GM12878 (cell line): ENCODE results near the gene RAB24. TPM values are rescaled to one million over a fixed set of nuclear protein-coding genes. Genes with fewer than 3 reads are reported as not detected.

Experiments
- ATAC-seq: fragments of 200-7000 bp; cut with Tn5 transposase; 3 replicates; pipeline ENCODE4 v1.9.1; 2020; ENCODE audit warnings: mild to moderate bottlenecking, moderate library complexity
- BruUV-seq: library from RNA; stranded (reverse); fragments of 400-500 nt; replicated peaks from 2 replicates; lab custom pipeline; 2021; lab: Mats Ljungman, UMichigan
- CTCF ChIA-PET: fragments of 300-600 bp; sonication (Branson Sonifier 250); formaldehyde crosslinking; extraction: SDS; loops from one replicate; lab custom pipeline; 2021; ENCODE audit warnings: inconsistent platforms; lab: Yijun Ruan, JAX
- POLR2A ChIA-PET: fragments of 350-600 bp; formaldehyde crosslinking; extraction: SDS; loops from one replicate; lab custom pipeline; 2021; ENCODE audit warnings: inconsistent platforms; lab: Charles Lee
- RAD21 ChIA-PET: fragments of 300-600 bp; sonication (Branson Sonifier 250); formaldehyde crosslinking; loops from one replicate; lab custom pipeline; 2023; ENCODE audit warnings: antibody characterized with exemption; ENCODE audit not compliant: unreplicated experiment; lab: Charles Lee
- SMC1A ChIA-PET: fragments of 300-600 bp; sonication (Branson Sonifier 250); formaldehyde crosslinking; loops from one replicate; lab custom pipeline; 2023; ENCODE audit not compliant: unreplicated experiment, uncharacterized antibody; lab: Charles Lee
- DNase-seq: peaks from one replicate; pipeline ENCODE4 v3.0.0-alpha.2; 2011; ENCODE audit warnings: low read depth, low spot score
- FAIRE-seq: peaks from 3 replicates; lab custom pipeline; 2011; peaks lifted over from hg19 to GRCh38; lab: Jason Lieb, UNC
- H2AFZ ChIP-seq: 2 replicates; pipeline ENCODE4 v1.6.0; 2011; ENCODE audit warnings: low read depth, low read length, control low read depth; ENCODE audit not compliant: control insufficient read depth
- H3K27ac ChIP-seq: 2 replicates; pipeline ENCODE4 v1.5.1; 2011; ENCODE audit warnings: control low read depth; ENCODE audit not compliant: control insufficient read depth, insufficient read depth
- H3K27me3 ChIP-seq, 2 experiments: replicated peaks in 1 of 2; 2 replicates each; pipeline versions ENCODE4 v1.6.0 to v1.6.1; 2011; ENCODE audit warnings: low read length in 1 of 2; ENCODE audit not compliant: control insufficient read depth in 2 of 2, insufficient read depth in 2 of 2
- H3K36me3 ChIP-seq, 2 experiments: 2 replicates each; pipeline ENCODE4 v1.5.1; 2011; ENCODE audit warnings: low read length in 1 of 2; ENCODE audit not compliant: control insufficient read depth in 2 of 2, insufficient read depth in 2 of 2
- H3K4me1 ChIP-seq: 2 replicates; pipeline ENCODE4 v1.6.1; 2011; ENCODE audit warnings: mild to moderate bottlenecking, low read length, moderate library complexity, mixed read lengths; ENCODE audit not compliant: control insufficient read depth, insufficient read depth
- H3K4me2 ChIP-seq: 2 replicates; pipeline ENCODE4 v1.6.0; 2011; ENCODE audit warnings: control low read depth; ENCODE audit not compliant: control insufficient read depth, insufficient read depth
- H3K4me3 ChIP-seq: fragments of 200-600 bp; sonication (generic); 2 replicates; pipeline ENCODE4 v1.5.1; 2016
- H3K79me2 ChIP-seq: 2 replicates; pipeline ENCODE4 v1.6.0; 2011; ENCODE audit warnings: low read length; ENCODE audit not compliant: control insufficient read depth, insufficient read depth
- H3K9ac ChIP-seq: 2 replicates; pipeline ENCODE4 v1.8.0; 2011; ENCODE audit warnings: low read length, control low read depth, mixed read lengths; ENCODE audit not compliant: control insufficient read depth, insufficient read depth
- H3K9me3 ChIP-seq: replicated peaks from 3 replicates; pipeline ENCODE4 v1.5.1; 2011; ENCODE audit warnings: mild to moderate bottlenecking, low read length; ENCODE audit not compliant: control insufficient read depth, insufficient read depth
- H4K20me1 ChIP-seq: 2 replicates; pipeline ENCODE4 v1.6.0; 2011; ENCODE audit not compliant: control insufficient read depth, insufficient read depth
- ATF2 ChIP-seq: IDR thresholded peaks from 2 replicates; pipeline ENCODE4 v1.6.1; 2012; ENCODE audit warnings: low read length, inconsistent platforms
- GABPA ChIP-seq: IDR thresholded peaks from 2 replicates; pipeline ENCODE4 v1.6.1; 2014; ENCODE audit warnings: antibody characterized with exemption, low read depth, mild to moderate bottlenecking, inconsistent platforms
- KDM1A ChIP-seq: fragments of 200-600 bp; sonication (generic); IDR thresholded peaks from 2 replicates; pipeline ENCODE4 v1.6.1; 2016; ENCODE audit warnings: borderline replicate concordance
- NFXL1 ChIP-seq: fragments of 450-650 bp; IDR thresholded peaks from 2 replicates; pipeline ENCODE4 v1.6.1; 2017; ENCODE audit warnings: antibody characterized with exemption, mild to moderate bottlenecking, borderline replicate concordance
- NKRF ChIP-seq: fragments of 450-650 bp; conservative IDR thresholded peaks from 2 replicates; pipeline ENCODE4 v1.6.1; 2017; ENCODE audit warnings: mild to moderate bottlenecking, moderate library complexity
- POLR2AphosphoS5 ChIP-seq: IDR thresholded peaks from 2 replicates; pipeline ENCODE4 v1.6.1; 2011; ENCODE audit warnings: mild to moderate bottlenecking, low read length, inconsistent platforms
- SMAD5 ChIP-seq: IDR thresholded peaks from 2 replicates; pipeline ENCODE4 v1.6.1; 2016; ENCODE audit warnings: antibody characterized with exemption, low read depth
- SUZ12 ChIP-seq: fragments of 200-600 bp; sonication (generic); IDR thresholded peaks from one replicate; pipeline ENCODE4 v1.6.1; 2018; ENCODE audit warnings: antibody characterized with exemption, mild to moderate bottlenecking; ENCODE audit not compliant: unreplicated experiment
- YBX1 ChIP-seq: fragments of 450-650 bp; IDR thresholded peaks from 2 replicates; pipeline ENCODE4 v1.6.1; 2016; ENCODE audit warnings: antibody characterized with exemption
- WGBS: methylation state at CpG from one replicate; pipeline ENCODE4 v1.1.6; 2016; ENCODE audit warnings: low lambda C conversion rate; ENCODE audit not compliant: insufficient replicate concordance, insufficient coverage; ENCODE audit errors: missing lambda C conversion rate; 5-methylcytosine and 5-hydroxymethylcytosine counted together
- in situ Hi-C: fragments of 300-500 bp; cut with MboI; formaldehyde crosslinking; loops from 9 replicates; pipeline ENCODE4 v1.14.3; 2018; ENCODE audit warnings: mixed read lengths
- intact Hi-C: fragments of 100-400 bp; cut with micrococcal nuclease; formaldehyde crosslinking; loops from one replicate; pipeline ENCODE4 v1.14.2; 2022; ENCODE audit not compliant: unreplicated experiment
- polyA plus RNA-seq, 11 experiments: library from polyadenylated mRNA; depleted of rRNA in 4 of 11; unstranded in 6 of 11; stranded (reverse) in 5 of 11; fragments of >200 nt; fragmentation: Nextera tagmentation in 4 of 11; fragmentation: Illumina TruSeq in 1 of 11; extraction: Ambion mirVana in 4 of 11; extraction: Trizol in 1 of 11; gene quantifications; 1 replicate in 1 of 11; 2 replicates in 10 of 11; pipeline versions ENCODE4 v1.2.1 to v1.2.3, GENCODE V29; 2011 to 2016; ENCODE audit warnings: inconsistent platforms in 2 of 11, missing spikeins in 2 of 11, low read depth in 1 of 11
- total RNA-seq, 4 experiments: library from RNA; depleted of rRNA in 3 of 4; stranded (reverse); fragments of >200 nt in 3 of 4; fragmentation: Illumina TruSeq in 1 of 4; extraction: Trizol in 1 of 4; gene quantifications; 2 replicates each; pipeline versions ENCODE4 v1.2.1 to v1.2.3, GENCODE V29; 2013 to 2021
- TF ChIP-seq, protein P1 (sequence below): IDR thresholded peaks from 2 replicates; pipeline ENCODE4 v1.6.1; 2012; ENCODE audit warnings: improper control_type of control experiment, low read depth, low read length; ENCODE audit not compliant: insufficient replicate concordance
- TF ChIP-seq, protein P2 (sequence below), 3 experiments: IDR thresholded peaks in 2 of 3; conservative IDR thresholded peaks in 1 of 3; 2 replicates each; pipeline ENCODE4 v1.5.1; 2011; ENCODE audit warnings: low read depth in 3 of 3, low read length in 3 of 3, mild to moderate bottlenecking in 3 of 3, control low read depth in 2 of 3, moderate library complexity in 2 of 3, inconsistent platforms in 1 of 3, mixed read lengths in 1 of 3; ENCODE audit not compliant: control insufficient read depth in 2 of 3, insufficient read depth in 1 of 3; ENCODE audit errors: extremely low read depth in 1 of 3

Gene RAB24
- total and polyA plus RNA-seq, 10 of the 15 experiments (the other 5 are each of a cell fraction or from before 2014, with no cell fraction given) = 8.0 to 44.4 (median 24.4) TPM

- TF ChIP-seq, protein P1, sequence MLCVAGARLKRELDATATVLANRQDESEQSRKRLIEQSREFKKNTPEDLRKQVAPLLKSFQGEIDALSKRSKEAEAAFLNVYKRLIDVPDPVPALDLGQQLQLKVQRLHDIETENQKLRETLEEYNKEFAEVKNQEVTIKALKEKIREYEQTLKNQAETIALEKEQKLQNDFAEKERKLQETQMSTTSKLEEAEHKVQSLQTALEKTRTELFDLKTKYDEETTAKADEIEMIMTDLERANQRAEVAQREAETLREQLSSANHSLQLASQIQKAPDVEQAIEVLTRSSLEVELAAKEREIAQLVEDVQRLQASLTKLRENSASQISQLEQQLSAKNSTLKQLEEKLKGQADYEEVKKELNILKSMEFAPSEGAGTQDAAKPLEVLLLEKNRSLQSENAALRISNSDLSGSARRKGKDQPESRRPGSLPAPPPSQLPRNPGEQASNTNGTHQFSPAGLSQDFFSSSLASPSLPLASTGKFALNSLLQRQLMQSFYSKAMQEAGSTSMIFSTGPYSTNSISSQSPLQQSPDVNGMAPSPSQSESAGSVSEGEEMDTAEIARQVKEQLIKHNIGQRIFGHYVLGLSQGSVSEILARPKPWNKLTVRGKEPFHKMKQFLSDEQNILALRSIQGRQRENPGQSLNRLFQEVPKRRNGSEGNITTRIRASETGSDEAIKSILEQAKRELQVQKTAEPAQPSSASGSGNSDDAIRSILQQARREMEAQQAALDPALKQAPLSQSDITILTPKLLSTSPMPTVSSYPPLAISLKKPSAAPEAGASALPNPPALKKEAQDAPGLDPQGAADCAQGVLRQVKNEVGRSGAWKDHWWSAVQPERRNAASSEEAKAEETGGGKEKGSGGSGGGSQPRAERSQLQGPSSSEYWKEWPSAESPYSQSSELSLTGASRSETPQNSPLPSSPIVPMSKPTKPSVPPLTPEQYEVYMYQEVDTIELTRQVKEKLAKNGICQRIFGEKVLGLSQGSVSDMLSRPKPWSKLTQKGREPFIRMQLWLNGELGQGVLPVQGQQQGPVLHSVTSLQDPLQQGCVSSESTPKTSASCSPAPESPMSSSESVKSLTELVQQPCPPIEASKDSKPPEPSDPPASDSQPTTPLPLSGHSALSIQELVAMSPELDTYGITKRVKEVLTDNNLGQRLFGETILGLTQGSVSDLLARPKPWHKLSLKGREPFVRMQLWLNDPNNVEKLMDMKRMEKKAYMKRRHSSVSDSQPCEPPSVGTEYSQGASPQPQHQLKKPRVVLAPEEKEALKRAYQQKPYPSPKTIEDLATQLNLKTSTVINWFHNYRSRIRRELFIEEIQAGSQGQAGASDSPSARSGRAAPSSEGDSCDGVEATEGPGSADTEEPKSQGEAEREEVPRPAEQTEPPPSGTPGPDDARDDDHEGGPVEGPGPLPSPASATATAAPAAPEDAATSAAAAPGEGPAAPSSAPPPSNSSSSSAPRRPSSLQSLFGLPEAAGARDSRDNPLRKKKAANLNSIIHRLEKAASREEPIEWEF = no peak
These were observed 32.4 kb downstream of the RAB24 start (continued) for GRCh38 chr5:177271113-177271512.

DNA sequence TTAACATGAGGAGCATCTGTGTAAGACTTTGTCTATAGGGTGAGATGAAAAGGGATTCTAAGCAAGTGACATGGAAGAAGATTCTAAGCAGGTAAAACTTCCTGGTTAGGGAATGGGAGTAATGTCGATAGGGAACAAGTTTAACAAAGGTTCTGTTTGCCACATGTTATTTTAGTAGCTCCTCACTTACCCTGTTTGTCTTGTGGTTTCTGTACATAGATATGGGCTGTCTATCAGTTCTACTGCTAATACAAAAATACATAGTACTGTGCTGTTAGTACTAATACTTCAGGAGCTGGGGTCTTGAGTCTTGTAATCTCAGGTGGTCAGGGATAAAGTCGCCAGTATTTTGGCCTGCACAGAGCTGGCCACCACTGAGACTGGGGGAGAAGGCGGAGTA, 32.9 kb downstream of the RAB24 start:
- DNase-seq (no peak), ATAC-seq (no peak), FAIRE-seq (no peak)
- Histone ChIP-seq H4K20me1 (no peaks in the 10 kb centered on the region), H3K27ac (no peak overlapping the region), H3K4me1 (no peaks in the 10 kb centered on the region), H3K79me2 (no peaks in the 10 kb centered on the region), H3K9me3 (no peaks in the 10 kb centered on the region), H3K4me3 (no peak overlapping the region), H3K36me3 (peaks cover 7 to 19% of the 10 kb centered on the region in 2 experiments), H2AFZ (no peak overlapping the region), H3K4me2 (no peak overlapping the region), H3K9ac (no peak overlapping the region), H3K27me3 (no peaks in the 10 kb centered on the region)
- 97% methylated on average over 3 of the region's 3 CpGs for WGBS
- ChIA-PET CTCF (interaction anchor here (0.7 to 1.8 kb wide), 3 partner anchors 40 to 159 kb away, joined by 3 to 6 read pairs (median 5); no protein-coding TSS in a partner anchor), SMC1A (interaction anchor here (0.6 to 1.7 kb wide), 5 partner anchors 9 to 251 kb away, joined by 3 to 5 read pairs (median 4); no protein-coding TSS in a partner anchor), RAD21 (interaction anchor here (0.9 to 1.3 kb wide), 2 partner anchors 48 to 156 kb away, joined by 3 read pairs; no protein-coding TSS in a partner anchor), POLR2A (interaction anchor here (0.5 to 0.6 kb wide), 2 partner anchors 9 to 199 kb away, joined by 3 to 4 read pairs; no protein-coding TSS in a partner anchor)
- intact Hi-C loops = no loop called here
- no TSS peak for BruUV-seq
- in situ Hi-C loops = no loop called here
- TF ChIP-seq POLR2AphosphoS5 = no peak
- TF ChIP-seq KDM1A = no peak
- TF ChIP-seq NKRF = no peak
- no peak for TF ChIP-seq ATF2
- TF ChIP-seq, protein P2, sequence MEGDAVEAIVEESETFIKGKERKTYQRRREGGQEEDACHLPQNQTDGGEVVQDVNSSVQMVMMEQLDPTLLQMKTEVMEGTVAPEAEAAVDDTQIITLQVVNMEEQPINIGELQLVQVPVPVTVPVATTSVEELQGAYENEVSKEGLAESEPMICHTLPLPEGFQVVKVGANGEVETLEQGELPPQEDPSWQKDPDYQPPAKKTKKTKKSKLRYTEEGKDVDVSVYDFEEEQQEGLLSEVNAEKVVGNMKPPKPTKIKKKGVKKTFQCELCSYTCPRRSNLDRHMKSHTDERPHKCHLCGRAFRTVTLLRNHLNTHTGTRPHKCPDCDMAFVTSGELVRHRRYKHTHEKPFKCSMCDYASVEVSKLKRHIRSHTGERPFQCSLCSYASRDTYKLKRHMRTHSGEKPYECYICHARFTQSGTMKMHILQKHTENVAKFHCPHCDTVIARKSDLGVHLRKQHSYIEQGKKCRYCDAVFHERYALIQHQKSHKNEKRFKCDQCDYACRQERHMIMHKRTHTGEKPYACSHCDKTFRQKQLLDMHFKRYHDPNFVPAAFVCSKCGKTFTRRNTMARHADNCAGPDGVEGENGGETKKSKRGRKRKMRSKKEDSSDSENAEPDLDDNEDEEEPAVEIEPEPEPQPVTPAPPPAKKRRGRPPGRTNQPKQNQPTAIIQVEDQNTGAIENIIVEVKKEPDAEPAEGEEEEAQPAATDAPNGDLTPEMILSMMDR (IDR thresholded peaks at IDR 0.05 in 2 of 3, conservative IDR thresholded peaks at IDR 0.05 in 1 of 3; ENCODE audit: control insufficient read depth in 2 of 3, extremely low read depth in 1 of 3, insufficient read depth in 1 of 3, low read depth in 3 of 3, low read length in 3 of 3) = no peak
- TF ChIP-seq YBX1 = no peak
- no peak for TF ChIP-seq SMAD5
- TF ChIP-seq GABPA = no peak
- no peak for TF ChIP-seq SUZ12
- TF ChIP-seq NFXL1 = no peak
